Fibroblast of peridontal ligament (primary cell): ENCODE measurements around the gene CYP26B1.

ENCODE experiments used
- DNase-seq: peaks from one replicate; pipeline ENCODE4 v3.0.0-alpha.2; 2010; ENCODE audit errors: extremely low read depth

CYP26B1 gene

DNA sequence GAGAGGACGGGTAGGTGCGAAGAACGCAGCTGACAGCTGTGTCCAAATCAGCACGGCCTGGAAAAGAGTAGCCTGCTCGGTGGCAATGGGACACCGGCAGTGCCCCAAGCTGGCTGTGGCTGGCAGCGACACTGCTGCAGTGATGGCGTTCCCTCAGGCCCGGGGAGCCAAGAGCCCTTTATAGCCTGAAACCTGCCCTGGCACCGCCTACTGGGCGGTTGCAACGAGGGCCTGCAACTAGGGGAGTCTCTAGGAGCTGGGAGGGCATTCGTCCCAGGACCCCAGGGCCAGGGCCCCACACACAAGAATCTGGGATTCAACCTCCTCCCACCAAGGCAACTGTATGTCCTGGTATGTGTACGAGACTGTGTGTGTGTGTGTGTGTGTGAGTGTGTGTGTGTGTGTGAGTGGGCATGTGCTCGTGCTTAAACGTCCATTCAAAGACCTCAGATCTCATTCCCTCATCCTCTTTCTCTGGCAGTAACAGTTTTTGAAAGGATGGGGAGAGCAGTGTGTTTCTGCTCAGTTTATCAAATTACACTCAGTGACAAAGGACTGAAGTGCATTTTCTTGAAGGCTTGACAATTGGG is 6.8 kb upstream of the CYP26B1 start:
- DNase-seq: no peak

DNA sequence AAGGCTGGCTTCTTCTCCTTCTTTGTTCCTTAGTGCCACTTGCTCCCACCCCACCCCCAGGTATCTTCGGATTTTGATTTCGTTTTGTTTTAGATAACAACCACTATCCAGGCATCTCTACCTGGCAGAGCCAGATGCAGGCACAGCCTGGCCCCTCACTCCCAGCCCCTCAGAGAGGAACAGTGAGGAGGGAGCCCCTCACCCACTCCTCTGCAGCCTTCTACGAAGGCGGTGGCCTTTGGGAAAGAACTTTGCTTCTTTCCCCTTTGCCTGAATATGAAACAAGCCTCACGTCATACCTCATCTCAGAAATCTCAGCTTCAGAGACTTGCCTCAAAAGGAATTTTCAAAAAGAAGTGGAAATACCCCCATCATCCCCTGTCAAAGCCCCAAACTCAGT is 6.3 kb upstream of the CYP26B1 start:
- no peak for DNase-seq

DNA sequence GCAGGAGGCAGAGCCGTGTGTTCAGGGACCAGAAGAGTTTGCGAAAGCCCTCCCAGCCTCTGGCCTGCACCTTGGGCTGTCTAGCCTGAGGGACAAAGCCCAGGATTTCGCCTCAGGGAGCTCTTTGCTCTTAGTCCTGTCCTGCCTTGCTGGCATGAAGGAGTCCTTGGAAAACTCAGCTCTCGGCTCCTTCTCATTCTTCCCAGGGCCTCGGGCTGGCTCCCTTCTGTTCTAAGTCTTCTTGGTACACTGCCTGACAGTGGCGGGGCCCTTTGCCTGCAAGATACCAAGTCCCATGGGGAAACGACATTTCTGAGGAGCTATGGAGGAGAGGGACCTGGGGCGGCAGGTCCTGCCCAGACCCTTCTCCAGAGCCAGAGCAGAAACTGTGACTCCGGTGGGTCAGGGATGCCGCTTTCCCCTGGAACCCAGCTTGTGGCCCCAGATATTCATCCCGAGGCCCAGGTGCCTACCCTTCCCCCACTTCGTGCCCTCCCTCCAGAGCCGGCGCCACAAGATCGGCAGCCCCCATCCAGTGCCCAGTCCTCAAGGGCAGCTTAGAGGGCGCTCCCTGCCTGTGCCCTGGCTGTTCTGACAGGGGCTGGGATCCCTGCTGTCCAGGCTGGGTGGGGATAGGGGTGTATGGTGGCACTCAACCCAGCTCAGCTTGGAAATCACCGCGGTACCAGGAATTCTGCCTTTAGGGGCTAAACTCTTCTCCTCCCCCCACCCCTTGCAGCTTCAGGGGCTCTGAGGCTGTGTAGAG is 5.5 kb upstream of the CYP26B1 start:
- no peak for DNase-seq

DNA sequence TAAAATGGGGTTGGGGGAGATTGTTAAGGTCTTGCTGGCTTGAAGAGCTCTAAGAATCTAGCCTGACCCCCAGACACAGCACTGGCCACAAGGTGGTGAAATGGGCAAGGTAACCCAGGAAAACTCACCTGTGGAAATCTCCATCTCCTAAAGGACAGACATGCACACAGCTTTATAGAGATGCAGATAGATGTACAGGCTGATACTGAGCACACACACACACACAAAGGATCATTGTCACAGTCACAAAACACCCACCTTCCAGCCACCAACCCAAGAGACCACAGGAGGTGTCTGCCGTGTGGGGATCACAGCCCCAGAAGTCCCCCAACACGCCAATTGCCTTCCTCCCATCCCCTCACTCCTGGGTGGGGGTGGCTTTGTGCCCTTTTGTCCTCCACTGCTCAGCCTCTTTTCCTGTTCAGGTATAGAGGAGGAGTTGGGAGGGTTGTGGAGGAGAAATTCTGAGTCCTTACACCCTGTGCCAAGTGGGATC is 3.2 kb upstream of the CYP26B1 start:
- DNase-seq: no peak

DNA sequence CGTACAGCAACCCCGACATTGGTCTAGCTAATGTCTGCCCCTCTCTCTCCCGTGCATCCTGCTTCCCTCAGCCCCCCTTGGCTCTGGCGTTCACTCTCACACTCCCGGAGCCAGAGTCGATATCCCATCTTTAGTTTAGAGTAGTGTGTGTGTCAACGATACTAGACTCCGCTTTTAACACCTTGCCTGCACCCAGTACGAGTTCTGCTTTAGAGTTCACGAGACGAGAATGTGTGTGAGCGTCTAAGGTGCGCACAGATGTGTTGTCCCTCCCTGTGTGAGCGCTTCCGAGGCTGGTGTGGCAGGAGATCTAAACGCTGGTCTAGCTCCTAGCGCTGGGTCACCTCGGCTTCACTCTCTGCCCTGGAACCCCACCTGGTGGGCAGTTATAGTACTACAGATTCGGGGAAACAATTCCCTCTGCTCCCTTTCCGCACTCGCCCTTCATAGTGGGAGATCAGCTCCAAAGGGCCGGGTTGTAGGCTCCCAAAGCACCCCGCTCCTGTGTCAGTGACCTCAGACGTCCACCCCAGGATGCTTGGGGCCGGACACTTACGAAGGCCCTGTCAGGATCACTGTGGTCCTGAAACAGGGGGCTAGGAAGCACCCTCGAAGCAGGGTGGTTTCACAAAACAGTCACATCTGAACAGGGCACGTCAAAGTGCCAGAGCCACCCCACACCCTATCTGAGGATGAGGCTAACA is 2.6 kb upstream of the CYP26B1 start:
- peak; percentile 77 for DNase-seq

DNA sequence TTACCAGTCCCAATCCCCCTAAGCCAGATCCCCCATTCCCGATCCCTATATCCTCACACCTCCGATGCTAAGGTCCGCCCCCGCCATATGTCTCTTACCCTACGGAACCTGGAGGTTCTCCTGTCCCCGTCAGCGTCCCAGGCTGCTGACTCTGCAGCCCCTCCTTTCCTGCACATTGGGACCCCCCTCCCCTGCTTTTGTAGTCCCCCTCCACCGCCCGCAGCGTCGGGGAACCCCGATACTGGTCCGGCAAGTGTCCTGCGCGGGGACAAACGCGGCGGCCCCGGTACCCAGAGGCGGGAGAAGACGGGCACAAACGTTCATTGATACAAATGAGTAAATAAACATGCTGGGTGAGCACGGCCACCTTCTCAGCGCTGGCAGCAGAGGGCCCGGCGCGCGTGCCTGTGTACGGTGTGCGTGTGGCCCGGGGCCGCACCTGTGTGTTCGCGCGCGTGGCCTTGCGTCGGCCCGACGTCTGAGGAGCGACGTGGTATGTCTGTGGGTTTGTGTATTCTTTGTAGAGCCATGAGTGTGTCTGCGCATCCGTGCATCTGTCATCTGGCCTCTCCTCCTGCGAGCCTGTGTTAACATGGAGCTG is 2.0 kb upstream of the CYP26B1 start:
- DNase-seq: no peak

DNA sequence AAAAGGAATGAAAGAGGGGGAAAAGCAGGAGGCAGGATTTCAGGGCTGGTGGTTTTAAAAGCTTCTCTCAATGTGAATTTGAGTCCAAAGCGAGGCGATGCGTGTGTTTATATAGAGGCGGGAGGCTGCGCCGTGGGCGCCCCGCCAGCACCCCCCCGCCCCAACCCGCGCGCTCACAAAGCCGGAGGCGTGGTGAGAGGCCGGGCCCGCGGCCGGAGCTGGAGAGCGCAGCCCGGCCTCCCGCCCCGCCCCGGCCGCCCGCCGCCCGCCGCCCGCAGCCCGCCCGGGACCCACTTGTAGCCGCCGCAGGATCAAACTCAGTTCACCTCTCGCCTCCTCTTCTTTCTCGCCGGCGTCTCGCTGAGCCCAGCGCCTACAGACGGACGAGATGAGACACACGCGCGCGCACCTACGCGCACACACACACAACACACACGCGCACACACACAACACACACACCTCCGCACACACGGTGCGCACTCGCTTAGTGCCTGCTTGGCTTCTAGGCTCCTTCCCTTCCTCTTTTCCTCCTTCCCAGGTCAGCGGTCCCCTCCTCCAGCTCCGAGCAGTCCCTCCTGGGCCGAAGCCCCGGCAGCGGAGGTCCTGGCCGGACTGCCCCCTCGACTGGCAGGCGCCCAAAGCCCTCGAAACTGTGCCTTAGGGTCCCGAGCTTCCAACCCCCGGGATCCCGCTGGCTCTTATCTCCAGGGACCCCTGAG is 1.3 kb upstream of the CYP26B1 start:
- DNase-seq: peak; percentile 26

DNA sequence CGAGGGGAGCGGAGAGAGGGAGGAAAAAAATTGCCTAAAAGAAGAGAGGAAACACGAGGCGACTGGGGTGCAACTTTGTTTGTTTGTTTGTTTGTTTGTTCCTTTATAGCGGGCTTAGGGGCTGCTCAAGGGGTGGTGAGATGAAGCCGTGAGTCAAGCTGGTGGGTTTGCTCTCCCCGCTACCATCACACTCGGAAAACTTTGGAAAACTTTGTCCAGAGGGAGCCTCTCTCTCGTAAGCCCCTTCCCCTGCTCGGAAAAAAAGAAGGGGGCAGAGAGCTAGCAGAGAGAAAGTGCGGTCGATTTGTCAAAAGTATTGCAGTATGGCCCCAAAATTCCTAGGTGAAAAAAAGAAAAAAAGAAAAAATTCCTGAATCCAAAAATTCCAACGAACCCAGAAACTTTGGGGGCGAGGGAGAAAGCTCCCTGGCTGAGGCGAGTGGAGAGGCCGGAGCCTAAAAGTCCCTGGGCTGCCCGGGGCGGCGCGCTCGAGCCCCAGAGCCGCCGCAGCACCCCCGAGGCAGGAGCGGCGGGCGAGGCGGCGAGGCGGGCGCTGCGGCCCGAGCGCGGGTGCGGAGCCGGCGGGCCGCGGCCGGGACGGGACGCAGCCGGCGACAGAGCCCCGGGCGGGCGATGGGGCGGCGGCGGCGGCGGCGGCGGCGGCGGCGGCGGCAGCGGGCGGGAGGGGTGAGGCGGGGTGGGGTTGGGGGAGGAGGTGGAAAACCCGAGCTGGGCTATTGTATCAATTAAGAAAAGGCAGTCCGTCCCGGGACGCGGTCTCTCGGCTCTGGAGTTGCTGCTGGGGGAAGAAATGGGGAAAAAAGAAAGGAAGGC is 558 bp upstream of the CYP26B1 start:
- no peak for DNase-seq

DNA sequence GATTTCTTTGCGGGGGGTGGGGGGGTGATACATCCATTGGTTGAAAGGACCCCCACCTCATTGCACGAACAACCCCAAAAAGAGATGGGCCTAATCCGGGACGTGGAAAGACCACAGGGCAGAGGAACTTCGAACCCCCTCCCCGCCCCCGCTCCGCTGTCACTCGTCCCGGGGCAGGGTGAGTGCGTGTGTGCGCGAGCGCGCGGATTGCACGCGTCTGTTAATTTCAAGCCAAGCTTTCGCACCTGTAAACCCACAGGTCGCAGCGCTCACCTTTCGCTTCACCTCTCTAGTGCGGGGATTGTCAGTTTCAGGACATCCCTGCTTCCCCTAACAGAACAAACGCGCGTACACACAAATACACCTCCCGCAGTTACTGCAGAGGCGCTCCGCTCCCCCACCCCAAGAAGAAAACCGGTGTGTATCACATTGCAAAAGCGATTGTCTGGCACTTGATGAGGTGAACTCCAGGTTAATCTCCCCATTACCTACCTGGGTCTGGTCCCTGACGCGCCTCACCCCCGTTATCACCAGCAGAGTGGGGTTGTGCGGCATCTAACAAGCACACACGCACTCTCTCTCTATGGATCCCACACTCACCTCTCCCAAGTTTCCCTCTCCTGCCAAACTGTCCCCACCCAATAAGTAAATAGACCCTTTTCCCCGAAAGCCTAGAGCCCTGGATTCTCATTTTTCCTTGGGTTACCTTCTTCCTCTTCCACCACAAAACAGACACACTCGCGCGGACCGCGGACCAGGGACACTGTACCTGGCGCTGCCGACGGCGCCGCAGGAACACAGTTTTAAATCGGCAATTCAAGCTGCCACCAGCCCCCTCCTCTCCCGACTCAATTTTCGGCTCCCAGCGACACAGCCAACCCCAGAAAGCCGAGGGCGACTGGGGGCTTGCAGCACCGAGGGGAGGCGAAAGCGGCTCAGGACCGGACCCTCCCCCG is 1.0 kb downstream of the CYP26B1 start:
- no peak for DNase-seq

DNA sequence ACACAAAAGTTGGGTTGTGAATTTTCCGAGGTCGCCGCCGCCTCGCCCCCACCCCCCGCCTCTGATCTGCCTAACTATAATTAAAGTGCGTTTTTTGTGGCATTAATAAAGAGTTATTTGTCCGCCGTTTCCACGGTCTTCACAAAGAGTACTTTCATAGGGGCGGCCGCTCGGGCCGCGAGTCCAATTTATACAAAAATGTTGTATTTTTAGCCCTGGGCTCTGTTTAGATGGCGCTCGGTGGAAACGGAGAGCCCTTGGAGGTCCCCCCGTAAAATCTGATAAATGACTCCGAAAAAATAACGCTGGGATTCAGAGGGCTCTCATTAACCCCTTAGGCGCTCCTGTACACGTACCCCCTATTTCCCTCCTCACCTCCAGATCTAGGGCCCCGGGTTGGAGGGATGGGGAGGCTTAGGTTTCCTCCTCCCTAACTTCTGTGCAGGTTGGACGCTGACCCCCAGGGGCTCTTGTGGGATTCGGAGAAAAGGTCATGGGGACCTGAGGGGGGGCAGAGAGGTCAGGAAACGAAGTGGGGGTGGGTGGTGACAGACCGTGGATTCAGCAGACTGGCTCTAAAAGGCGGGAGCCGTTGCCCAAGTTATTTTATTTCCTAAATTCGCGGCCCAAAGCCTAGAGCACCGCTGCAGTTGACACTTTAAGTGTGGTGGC is 1.9 kb downstream of the CYP26B1 start:
- no peak for DNase-seq

DNA sequence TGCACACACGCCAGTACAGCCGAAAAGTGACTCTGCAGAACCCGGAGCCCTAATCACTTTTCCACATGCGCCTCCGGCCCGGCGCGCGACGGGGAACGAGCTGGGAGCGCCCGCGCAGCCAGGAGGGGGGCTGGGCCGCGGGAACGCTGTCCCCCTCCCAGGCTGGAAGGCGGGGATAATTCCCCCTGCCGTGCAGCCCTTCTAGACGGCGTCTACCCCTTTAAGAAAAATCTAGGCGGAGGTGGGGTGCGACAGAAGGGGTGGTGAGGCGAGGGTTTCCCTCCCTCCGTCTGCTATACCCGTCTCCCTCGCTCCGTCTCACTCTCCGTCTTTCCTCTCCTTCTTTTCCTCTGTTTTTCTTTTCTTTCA is 2.4 kb downstream of the CYP26B1 start:
- DNase-seq: no peak

DNA sequence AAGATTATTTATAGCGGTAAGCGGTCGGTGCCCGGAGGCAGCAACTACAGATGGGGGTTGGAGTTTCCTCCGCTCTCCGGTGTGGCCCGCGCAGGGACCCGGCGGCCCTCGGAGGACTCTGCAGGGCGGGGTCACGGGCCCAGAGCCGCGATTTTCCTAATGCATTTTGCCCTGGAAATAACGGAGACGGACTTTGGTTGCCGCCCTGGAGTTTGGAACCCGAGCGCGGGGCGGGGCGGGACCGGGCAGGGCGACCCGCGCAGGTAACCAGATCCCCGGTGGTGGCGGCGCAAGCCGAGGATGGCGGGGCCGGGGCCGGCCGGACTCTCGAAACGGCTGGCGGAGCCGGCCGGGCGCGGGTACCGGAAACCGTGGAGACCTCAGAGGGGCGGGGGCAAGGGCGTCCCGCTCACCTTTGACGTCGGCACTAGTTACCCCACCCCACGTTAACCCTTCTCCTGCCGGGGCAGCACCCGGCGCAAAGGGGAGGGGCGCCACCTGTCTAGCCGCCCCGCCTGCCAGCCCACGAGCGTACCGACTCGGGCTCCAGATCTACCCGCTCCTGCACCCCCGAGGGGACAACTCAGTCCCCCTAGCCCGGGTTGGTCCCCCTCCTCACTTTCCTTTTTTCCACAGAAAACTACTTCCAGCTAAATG is 2.9 kb downstream of the CYP26B1 start:
- DNase-seq: no peak

DNA sequence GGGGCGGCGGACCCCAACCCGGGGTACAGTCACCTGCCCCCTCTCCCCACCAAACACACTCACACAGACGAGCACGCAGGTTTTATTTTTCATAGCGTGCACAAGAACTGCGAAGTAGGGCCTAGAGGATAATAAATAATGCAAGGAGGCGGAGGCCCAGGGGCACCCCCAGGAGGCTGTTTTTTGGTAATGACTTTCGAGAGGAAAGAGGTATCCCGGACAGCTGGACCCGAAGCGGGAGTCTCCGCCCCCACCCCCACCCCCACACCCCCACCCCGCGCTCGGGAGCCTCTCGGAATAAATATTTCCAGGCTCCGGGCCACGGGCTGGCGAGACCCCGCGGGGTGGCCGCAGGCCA is 3.4 kb downstream of the CYP26B1 start:
- no peak for DNase-seq

DNA sequence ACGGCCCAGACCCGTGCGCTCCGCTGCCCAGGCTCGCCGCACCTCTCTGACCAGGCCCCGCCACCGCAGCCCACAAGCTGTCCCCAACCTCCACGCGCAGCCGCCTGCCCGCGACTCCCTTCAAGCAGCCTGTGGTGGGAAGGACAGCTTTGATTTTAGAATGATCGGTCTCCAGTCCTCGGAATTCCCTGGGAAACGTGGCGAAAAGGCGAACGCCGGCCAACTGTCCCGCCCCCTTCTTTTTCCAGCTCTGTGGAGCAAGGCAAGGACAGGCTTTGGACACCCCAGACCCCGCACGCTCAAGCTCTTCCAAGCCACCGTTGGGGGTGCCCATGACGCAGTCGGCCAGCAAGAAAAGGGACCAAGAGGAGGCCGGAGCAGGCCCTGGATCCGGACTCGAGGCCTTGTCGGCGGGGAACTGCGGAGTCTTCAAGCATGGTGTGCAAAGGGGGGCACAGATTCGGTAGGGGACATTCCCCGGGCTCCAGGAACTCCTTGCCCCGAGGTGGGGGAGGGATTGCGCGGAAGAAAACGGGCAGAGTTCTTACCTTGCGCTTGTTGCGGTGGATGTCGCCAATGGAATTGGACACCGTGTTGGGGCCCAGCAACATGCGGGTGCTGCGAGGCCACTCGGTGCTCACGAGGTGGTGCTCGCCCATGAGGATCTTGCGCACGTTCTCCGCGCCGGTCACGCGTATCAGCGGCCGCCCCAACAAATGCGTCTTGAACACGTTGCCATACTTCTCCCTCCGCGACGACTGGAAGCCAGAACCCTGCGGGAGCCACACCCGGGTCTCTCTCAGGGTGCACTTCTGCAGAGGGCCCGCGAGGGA is 4.0 kb downstream of the CYP26B1 start:
- no peak for DNase-seq

DNA sequence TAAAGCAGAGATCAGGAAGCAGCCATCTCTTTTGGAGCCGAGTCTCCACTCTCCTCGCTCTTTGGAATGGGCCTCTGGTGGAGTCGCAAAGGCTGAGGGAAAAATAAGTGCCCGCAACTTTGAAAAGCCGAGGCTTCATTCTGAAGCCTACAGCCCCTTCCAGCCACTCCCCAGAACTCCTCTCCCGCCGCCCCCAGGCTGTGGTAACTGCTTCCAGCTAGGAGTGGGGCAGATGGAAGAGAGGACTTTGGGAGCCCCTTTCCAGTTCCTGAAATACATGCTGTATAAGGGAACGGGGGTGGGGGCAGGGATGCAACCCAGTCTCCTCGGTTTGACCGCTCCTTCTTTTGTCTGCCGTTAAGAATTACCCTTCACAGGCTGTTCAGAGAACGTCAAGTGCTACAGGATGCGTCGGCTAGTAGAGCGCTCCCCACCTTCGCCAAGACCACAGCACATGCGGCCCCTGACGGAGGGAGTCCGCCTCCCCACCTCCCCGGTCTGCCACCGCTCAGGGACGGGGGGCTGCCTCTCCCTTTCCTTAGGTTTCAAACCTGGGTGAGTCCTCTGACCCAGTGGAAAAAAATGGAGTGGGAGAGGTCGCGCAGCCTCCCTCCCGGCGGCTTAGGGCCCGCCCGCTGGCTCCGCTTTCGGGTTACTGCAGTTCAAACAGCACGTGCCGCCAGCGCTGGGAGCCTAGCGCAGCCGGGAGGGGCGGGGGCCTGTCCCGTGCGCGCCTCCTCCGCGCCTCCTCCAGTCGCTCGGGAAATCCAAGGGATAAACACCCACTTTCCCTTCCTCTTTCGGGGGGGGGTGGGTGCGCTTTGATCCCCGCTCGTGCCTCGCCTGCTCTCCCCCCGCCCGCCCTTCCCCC is 4.9 kb downstream of the CYP26B1 start:
- no peak for DNase-seq

DNA sequence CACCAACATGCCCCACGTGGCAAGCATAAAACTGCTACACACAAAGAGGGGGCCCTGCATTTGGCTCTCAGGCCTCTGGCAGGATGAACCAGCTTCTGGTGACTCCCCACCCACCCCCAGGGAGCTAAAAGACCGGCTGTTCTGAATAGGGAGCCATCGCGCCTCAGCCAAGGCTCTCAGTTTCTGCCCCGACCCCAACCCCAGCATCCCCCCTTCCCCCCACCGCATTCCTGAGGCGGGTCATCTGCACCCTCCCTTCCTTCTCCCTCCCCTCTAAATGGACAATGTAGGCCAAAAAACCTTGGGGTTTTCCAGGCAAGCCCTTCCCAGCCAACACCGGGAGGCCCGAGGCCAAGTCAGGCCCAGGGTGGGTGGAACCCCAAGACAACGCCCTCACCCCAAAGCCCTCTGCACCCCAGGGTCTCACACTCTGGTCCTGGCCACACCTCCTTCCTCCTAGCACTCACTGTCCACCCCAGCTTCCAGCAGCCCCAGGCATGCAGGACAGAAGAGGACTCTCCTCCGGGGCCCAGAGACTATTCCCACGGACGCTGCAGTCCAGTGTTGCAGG is 5.7 kb downstream of the CYP26B1 start:
- no peak for DNase-seq
